ENCODE results near the gene PRSS53. TPM values are rescaled to one million over a fixed set of nuclear protein-coding genes. Genes with fewer than 3 reads are reported as not detected.

Gene PRSS53
- total RNA-seq, 1 experiment from 2014 or later = 2.8 TPM

GRCh38 chr16:31080035-31080629, 8.6 kb downstream of the PRSS53 start:
- Histone ChIP-seq H2BK120ac (ENCODE audit: low read depth, low read length, poor library complexity, severe bottlenecking) (no peak overlapping the region), H2AFZ (ENCODE audit: low read length) (no peak overlapping the region), H4K91ac (ENCODE audit: insufficient read length, low read depth, low read length) (no peak overlapping the region), H4K5ac (ENCODE audit: insufficient read length, low read depth, low read length) (no peak overlapping the region), H3K56ac (ENCODE audit: insufficient read length, low read depth, low read length) (no peak overlapping the region), H3K4ac (ENCODE audit: low read depth, low read length) (no peak overlapping the region), H2BK5ac (ENCODE audit: insufficient read length, low read length) (no peak overlapping the region), H3K23ac (ENCODE audit: insufficient read length, low read depth, low read length) (no peak overlapping the region), H3K23me2 (ENCODE audit: insufficient read length, low read depth, low read length, poor library complexity, severe bottlenecking) (no peaks in the 10 kb centered on the region), H3K27me3 (ENCODE audit: insufficient read depth, low read length) (no peaks in the 10 kb centered on the region), H2BK15ac (ENCODE audit: low read depth, low read length) (no peak overlapping the region), H4K20me1 (ENCODE audit: control insufficient read depth, insufficient read depth, insufficient read length) (peaks cover 4% of the 10 kb centered on the region), H2AK5ac (ENCODE audit: insufficient read length, low read length) (no peak overlapping the region), H3K79me2 (ENCODE audit: insufficient read depth, low read length) (peaks cover 2% of the 10 kb centered on the region; the same call in 1 of the 2 replicates), H3T11ph (ENCODE audit: low read length) (no peak overlapping the region), H2BK12ac (ENCODE audit: insufficient read length, low read depth, low read length) (no peak overlapping the region), H4K8ac (replicated peaks; ENCODE audit: insufficient read length, low read depth, low read length) (no peak overlapping the region), H3K18ac (ENCODE audit: insufficient read length, low read depth, low read length) (no peak overlapping the region), H3K14ac (ENCODE audit: insufficient read depth, low read length) (no peak overlapping the region), H3K9ac (ENCODE audit: extremely low read depth, insufficient read length, low read length) (no peak overlapping the region), H3K9me3 (ENCODE audit: control insufficient read depth, low read depth, low read length) (no peaks in the 10 kb centered on the region), H2BK20ac (ENCODE audit: low read depth, low read length, poor library complexity, severe bottlenecking) (no peak overlapping the region), H3K4me2 (ENCODE audit: insufficient read depth, insufficient read length, low read length) (no peak overlapping the region), H3K79me1 (ENCODE audit: insufficient read depth, low read depth, low read length, poor library complexity, severe bottlenecking) (no peaks in the 10 kb centered on the region), H3K4me1 (ENCODE audit: insufficient read depth, low read length) (no peaks in the 10 kb centered on the region), H3K27ac (ENCODE audit: insufficient read length, low read depth, low read length) (no peak overlapping the region)
- H3K9me3 Mint-ChIP-seq = no peaks in the 10 kb centered on the region
- no peak overlapping the region for H3K27ac Mint-ChIP-seq
- H3K4me1 Mint-ChIP-seq = peaks cover under 1 to 4% of the 10 kb centered on the region in 2 experiments
- H3K36me3 Mint-ChIP-seq (ENCODE audit: insufficient read depth in 1 of 3, low read depth in 3 of 3) = peaks cover 31 to 59% (median 57%) of the 10 kb centered on the region in 3 experiments; a peak in 6 of 7 replicates
- WGBS (ENCODE audit: extremely low coverage, insufficient read length, low lambda C conversion rate) = no CpG with 5 or more reads among the region's 40 CpGs
- no peak for DNase-seq
- no peak for TF ChIP-seq CTCF (conservative IDR thresholded peaks at IDR 0.05)
- no peak overlapping the region for H3K4me3 Mint-ChIP-seq
- no peaks in the 10 kb centered on the region for H3K27me3 Mint-ChIP-seq (ENCODE audit: low read depth)

All from H9 (cell line).